Measurements from ENCODE around the gene AMELX.

- TF ChIP-seq CTCF (optimal IDR thresholded peaks at IDR 0.05 in 1 of 3, IDR thresholded peaks at IDR 0.05 in 1 of 3, conservative IDR thresholded peaks at IDR 0.05 in 1 of 3; ENCODE audit: extremely low read depth in 1 of 3, insufficient read depth in 2 of 3, low read length in 3 of 3) (no peak), EZH2 (IDR thresholded peaks at IDR 0.05; ENCODE audit: low read length) (no peak)
Observed at GRCh38 chrX:11337292-11338009, 44.2 kb downstream of the AMELX start.
